K562 (cell line): Measurements from ENCODE around the gene IL26. TPM values are rescaled to one million over a fixed set of nuclear protein-coding genes. Genes with fewer than 3 reads are reported as not detected.

Experiments used
- polyA plus RNA-seq, 8 experiments: library from polyadenylated mRNA; depleted of rRNA in 4 of 8; stranded (reverse) in 5 of 8; unstranded in 3 of 8; fragments of >200 nt; fragmentation: Nextera tagmentation in 2 of 8; fragmentation: Illumina TruSeq in 1 of 8; extraction: Ambion mirVana in 2 of 8; extraction: Trizol in 1 of 8; gene quantifications; 2 replicates each; pipeline versions ENCODE4 v1.2.1 to v1.2.3, GENCODE V29; 2011 to 2014; ENCODE audit warnings: inconsistent platforms in 1 of 8, missing spikeins in 1 of 8
- total RNA-seq, 7 experiments: library from RNA; depleted of rRNA in 6 of 7; stranded (reverse); fragments of >200 nt in 6 of 7; fragmentation: Illumina TruSeq in 2 of 7; extraction: Trizol in 2 of 7; gene quantifications; 2 replicates each; pipeline versions ENCODE4 v1.2.1 to v1.2.3, GENCODE V29; 2011 to 2021; ENCODE audit warnings: low replicate concordance in 1 of 7
- TF ChIP-seq, protein P1 (sequence below), 2 experiments: fragments of 450-650 bp; IDR thresholded peaks; 2 replicates each; pipeline ENCODE4 v1.6.1; 2016; ENCODE audit warnings: mild to moderate bottlenecking in 2 of 2, borderline replicate concordance in 1 of 2, low read depth in 1 of 2, moderate library complexity in 1 of 2

The IL26 gene
- total and polyA plus RNA-seq, 9 of the 15 experiments (the other 6 are each of a cell fraction or from before 2014, with no cell fraction given), result not detected

DNA sequence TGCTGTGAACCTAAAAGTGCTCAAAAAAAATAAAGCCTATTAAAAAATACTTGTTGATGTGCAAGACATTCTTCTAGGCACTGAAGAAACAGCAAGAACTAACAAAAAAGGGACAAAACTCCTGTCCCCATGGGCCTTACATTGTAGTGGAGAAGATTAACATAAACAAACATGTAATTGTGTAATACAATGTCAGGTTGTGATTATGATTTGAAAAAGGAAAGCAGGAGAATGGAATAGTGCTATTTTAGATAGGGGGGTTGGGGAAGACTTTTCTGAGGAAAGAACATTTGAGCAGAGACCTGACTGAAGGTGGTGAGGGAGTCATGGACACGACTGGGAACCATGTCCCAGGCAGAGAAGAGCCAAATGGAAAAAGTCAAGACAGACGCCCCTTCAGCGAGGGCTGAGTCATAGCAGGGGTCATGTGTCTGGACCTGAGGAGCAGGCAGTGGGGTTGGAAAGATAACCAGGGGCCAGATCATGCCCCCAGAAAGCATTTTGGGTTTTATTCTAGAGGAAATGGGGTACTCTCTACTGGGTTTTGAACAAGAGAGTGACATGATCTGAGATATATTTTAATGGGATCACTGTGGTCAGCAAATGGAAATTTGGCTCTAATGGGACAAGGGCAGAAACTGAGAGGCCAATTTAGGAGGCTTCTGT lies 46.7 kb downstream of the IL26 start (continued):
- TF ChIP-seq, protein P1, sequence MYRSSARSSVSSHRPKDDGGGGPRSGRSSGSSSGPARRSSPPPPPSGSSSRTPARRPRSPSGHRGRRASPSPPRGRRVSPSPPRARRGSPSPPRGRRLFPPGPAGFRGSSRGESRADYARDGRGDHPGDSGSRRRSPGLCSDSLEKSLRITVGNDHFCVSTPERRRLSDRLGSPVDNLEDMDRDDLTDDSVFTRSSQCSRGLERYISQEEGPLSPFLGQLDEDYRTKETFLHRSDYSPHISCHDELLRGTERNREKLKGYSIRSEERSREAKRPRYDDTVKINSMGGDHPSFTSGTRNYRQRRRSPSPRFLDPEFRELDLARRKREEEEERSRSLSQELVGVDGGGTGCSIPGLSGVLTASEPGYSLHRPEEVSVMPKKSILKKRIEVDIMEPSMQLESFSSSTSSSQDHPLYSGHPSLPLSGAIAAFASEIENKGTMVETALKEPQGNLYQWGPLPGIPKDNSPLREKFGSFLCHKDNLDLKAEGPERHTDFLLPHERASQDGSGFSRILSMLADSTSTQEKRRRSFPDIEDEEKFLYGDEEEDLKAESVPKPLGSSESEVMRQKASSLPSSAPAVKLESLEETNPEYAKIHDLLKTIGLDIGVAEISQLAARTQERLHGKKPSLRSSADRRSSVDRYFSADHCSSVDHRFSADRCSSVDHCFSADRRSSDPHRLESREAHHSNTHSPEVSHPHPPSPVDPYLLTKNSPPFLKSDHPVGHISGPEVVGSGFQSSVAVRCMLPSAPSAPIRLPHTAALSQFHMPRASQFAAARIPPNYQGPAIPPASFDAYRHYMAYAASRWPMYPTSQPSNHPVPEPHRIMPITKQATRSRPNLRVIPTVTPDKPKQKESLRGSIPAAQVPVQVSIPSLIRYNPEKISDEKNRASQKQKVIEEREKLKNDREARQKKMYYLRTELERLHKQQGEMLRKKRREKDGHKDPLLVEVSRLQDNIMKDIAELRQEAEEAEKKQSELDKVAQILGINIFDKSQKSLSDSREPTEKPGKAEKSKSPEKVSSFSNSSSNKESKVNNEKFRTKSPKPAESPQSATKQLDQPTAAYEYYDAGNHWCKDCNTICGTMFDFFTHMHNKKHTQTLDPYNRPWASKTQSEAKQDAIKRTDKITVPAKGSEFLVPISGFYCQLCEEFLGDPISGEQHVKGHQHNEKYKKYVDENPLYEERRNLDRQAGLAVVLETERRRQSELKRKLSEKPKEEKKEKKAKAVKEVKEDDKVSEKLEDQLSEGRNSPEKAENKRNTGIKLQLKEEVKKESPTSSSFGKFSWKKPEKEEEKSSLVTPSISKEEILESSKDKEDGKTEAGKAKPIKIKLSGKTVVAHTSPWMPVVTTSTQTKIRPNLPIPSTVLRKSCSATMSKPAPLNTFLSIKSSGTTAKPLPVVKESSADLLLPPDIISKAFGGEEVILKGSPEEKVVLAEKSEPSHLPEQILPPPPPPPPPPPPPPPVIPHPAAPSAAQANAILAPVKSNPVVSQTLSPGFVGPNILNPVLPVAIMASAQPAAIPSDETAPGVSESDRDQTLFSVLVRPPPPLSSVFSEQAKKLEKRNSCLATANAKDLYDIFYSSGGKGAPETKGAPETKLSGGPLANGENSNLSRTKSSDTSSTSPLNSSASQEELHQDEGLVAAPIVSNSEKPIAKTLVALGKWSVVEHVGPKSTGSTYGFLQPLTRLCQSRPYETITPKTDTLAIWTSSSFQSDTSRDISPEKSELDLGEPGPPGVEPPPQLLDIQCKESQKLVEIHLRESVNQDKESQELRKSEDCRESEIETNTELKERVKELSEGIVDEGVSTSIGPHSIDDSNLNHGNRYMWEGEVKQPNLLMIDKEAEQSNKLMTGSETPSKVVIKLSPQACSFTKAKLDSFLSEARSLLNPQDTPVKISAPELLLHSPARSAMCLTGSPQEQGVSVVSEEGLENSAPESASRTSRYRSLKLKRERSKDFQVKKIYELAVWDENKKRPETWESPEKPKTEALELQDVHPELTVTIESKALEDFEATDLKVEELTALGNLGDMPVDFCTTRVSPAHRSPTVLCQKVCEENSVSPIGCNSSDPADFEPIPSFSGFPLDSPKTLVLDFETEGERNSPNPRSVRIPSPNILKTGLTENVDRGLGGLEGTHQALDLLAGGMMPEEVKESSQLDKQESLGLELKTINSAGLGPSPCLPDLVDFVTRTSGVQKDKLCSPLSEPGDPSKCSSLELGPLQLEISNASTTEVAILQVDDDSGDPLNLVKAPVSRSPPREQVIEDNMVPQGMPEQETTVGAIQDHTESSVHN (IDR thresholded peaks at IDR 0.05; ENCODE audit: borderline replicate concordance in 1 of 2, low read depth in 1 of 2), result no peak
